ENCODE measurements around the gene RIMS4.
"Not testable (repeated sequence)": the region's sequence is repeated elsewhere in the genome, so short reads cannot be mapped to it uniquely, and the experiment has no call there.

Gene RIMS4

DNA sequence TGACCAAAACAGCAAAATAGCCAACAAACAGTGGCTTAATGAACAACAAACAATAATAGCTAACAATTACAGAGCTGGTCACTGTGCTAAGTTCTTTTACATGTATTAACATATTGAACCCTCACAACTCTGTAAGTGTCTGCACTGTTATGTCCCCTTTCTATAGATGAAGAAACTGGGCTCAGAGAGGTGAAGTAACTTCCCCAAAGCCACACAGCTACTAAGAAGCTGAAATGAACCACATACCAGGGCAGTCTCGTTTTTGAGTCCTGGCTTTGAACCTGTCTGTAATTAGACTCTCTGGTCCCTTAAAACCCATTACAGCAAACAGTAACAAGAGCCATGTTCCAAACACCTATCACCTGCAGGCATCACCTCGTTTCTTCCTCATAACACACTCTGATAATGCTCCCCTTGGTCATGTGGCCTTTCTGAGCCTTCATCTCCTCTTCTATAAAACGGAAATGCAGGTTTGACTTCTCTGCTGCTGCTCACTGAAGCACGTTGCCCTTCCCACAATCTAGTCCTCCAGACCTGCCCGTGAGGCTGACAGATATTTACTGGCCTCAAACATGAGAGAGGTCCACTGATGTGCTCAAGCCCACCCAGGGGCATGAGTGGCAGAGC is 41.4 kb downstream of the RIMS4 start:
- DNase-seq (ENCODE audit: low read depth) = no peak
- no peak for TF ChIP-seq CTCF (conservative IDR thresholded peaks at IDR 0.05; ENCODE audit: low read depth, low read length)
- H3K4me3 ChIP-seq (ENCODE audit: low read length) = no peak overlapping the region

DNA sequence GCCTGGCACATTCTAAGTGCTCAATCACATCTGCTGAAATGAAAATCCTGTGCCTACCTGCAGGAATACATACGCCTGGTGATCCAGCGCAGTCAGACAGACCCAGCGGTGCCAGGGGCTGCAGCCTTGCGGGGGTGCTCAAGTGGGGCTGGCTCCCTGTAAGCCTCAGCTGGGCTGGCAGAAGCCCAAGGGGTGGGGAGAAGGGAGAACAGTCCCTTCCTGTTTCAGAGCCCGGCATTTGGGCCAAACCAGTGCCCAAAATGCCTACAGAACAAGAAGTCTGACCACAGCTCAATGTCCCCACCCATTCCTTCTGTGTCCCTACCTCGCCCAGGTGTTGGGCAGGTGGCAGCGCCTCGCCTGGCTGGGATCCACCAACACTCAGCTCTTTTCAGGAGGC is 42.1 kb downstream of the RIMS4 start:
- no peak overlapping the region for H3K4me3 ChIP-seq (ENCODE audit: low read length)
- no peak for DNase-seq (ENCODE audit: low read depth)
- TF ChIP-seq CTCF (conservative IDR thresholded peaks at IDR 0.05; ENCODE audit: low read depth, low read length) = no peak

- TF ChIP-seq CTCF (conservative IDR thresholded peaks at IDR 0.05; ENCODE audit: low read depth, low read length) = no peak
- no peak overlapping the region for H3K4me3 ChIP-seq (ENCODE audit: low read length)
Measured at GRCh38 chr20:44765701-44766347, 44.5 kb downstream of the RIMS4 start.

DNA sequence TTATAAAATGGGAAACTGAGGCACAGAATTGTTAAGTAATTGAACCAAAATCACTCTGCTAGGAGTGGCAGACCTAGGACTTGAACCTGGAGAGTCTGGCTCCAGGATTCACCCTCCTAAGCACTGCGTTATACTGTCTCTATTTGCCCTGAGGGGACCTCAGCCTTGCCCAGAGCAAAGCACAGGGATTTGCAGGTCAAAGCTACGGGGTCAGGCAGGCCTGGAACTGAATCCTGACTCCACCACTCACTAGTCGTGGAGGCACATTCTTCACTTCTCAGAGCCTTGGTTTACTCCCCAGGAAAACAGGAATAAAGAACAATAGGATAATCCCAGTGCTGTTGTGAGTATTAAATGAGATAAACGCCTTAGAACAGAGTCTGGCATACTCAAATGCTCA is 45.3 kb downstream of the RIMS4 start:
- no peak overlapping the region for H3K4me3 ChIP-seq (ENCODE audit: low read length)
- TF ChIP-seq CTCF (conservative IDR thresholded peaks at IDR 0.05; ENCODE audit: low read depth, low read length) = no peak
- DNase-seq (ENCODE audit: low read depth) = no peak

More at GRCh38 chr20:44765701-44766347, 44.5 kb downstream of the RIMS4 start:
- DNase-seq (ENCODE audit: low read depth) = no peak

- H3K4me3 ChIP-seq (ENCODE audit: low read length); DNase-seq (ENCODE audit: low read depth): not testable (repeated sequence)
Measured at GRCh38 chr20:44763798-44764197, 46.5 kb downstream of the RIMS4 start.

- no peak overlapping the region for H3K4me3 ChIP-seq (ENCODE audit: low read length)
- no peak for DNase-seq (ENCODE audit: low read depth)
- TF ChIP-seq CTCF (conservative IDR thresholded peaks at IDR 0.05; ENCODE audit: low read depth, low read length) = no peak
Measured at GRCh38 chr20:44762466-44763140, 47.7 kb downstream of the RIMS4 start.

DNA sequence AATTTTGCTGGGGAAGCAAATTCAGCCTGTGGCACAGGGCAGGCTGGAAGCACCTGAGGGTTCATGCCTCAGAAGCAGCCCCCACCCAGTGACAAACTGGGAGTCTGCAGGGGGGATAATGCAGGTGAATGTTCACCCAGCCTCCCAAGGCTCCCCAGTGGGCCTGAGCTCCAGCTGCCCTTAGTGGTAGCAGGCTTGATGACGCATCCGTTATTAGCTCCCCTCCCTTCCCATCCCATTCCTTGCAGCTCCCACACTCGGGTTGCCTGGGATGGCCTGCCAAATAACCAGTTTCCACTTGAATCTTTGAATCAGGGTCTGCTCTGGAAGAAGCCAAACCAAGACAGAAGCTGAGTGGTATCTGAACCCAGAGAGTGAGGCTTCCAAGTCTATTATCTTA is 48.9 kb downstream of the RIMS4 start:
- no peak for DNase-seq (ENCODE audit: low read depth)
- no peak for TF ChIP-seq CTCF (conservative IDR thresholded peaks at IDR 0.05; ENCODE audit: low read depth, low read length)

More for the DNA sequence above, 48.9 kb downstream of the RIMS4 start:
- H3K4me3 ChIP-seq (ENCODE audit: low read length) = no peak overlapping the region

Measured in retinal pigment epithelial cell (primary cell).